Keratinocyte (primary cell): ENCODE data around the gene HBP1.

Source experiments
- EZH2 ChIP-seq: IDR thresholded peaks from one replicate; pipeline ENCODE4 v1.6.1; 2012; ENCODE audit warnings: inconsistent platforms, mild to moderate bottlenecking, low read length, moderate library complexity
- TF ChIP-seq, protein P1 (sequence below), 3 experiments: IDR thresholded peaks in 1 of 3; conservative IDR thresholded peaks in 1 of 3; optimal IDR thresholded peaks in 1 of 3; 2 replicates in 2 of 3; 3 replicates in 1 of 3; pipeline versions ENCODE3 to v1.5.1; 2011; ENCODE audit warnings: low read length in 3 of 3, mild to moderate bottlenecking in 3 of 3, moderate library complexity in 2 of 3, control low read depth in 1 of 3, inconsistent platforms in 1 of 3; ENCODE audit not compliant: insufficient read depth in 2 of 3; ENCODE audit errors: extremely low read depth in 1 of 3

DNA sequence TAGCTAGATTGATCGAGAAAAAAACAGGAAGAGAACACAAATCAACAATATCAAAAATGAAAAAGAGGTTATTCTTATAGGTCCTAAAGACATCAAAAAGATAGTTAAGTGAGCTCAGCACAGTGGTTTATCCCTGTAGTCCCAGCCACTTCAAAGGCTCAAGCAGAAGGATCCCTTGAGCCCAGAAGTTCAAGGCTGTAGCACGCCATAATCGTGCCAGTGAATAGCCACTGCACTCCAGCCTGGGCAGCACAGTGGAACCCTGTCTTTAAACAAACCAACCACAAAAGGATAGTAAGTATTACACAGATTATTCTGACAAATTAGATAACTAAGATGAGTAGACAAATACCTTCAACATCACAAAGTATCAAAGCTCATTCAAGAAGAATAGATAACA, 83.2 kb downstream of the HBP1 start:
- TF ChIP-seq, protein P1, sequence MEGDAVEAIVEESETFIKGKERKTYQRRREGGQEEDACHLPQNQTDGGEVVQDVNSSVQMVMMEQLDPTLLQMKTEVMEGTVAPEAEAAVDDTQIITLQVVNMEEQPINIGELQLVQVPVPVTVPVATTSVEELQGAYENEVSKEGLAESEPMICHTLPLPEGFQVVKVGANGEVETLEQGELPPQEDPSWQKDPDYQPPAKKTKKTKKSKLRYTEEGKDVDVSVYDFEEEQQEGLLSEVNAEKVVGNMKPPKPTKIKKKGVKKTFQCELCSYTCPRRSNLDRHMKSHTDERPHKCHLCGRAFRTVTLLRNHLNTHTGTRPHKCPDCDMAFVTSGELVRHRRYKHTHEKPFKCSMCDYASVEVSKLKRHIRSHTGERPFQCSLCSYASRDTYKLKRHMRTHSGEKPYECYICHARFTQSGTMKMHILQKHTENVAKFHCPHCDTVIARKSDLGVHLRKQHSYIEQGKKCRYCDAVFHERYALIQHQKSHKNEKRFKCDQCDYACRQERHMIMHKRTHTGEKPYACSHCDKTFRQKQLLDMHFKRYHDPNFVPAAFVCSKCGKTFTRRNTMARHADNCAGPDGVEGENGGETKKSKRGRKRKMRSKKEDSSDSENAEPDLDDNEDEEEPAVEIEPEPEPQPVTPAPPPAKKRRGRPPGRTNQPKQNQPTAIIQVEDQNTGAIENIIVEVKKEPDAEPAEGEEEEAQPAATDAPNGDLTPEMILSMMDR (optimal IDR thresholded peaks at IDR 0.05 in 1 of 3, IDR thresholded peaks at IDR 0.05 in 1 of 3, conservative IDR thresholded peaks at IDR 0.05 in 1 of 3; ENCODE audit: extremely low read depth in 1 of 3, insufficient read depth in 2 of 3, low read length in 3 of 3): no peak
- no peak for TF ChIP-seq EZH2
